A204.1 (cell line): Measurements from ENCODE around the gene SAG.

Experiments
- FAIRE-seq: peaks from 2 replicates; lab custom pipeline; 2012; peaks lifted over from hg19 to GRCh38; lab: Jason Lieb, UNC

SAG gene

DNA sequence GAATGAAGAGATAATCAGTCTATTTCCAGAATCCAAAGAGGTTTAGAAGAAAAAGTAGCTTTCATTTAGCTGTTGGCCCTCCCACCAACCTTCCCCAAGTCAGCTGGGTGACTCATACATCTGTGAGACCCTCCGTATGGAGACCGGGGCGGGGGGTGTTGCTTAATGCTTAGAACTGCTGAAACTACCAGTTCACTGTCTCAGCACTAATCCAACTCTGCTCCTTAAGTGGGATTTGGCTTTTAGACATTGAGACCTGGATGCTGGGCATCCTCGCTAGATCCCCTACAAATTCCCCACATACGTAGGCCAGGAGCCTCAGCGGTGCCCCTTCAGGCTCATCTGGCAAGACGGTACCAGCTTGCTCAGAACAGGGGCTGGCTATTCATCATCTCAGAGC, at the start of gene SAG:
TSS of gene SAG (plus strand) at position 252 of the 400 bp plus-strand sequence. CDS start 1,374 bp downstream, outside the sequence.
- FAIRE-seq, result no peak

DNA sequence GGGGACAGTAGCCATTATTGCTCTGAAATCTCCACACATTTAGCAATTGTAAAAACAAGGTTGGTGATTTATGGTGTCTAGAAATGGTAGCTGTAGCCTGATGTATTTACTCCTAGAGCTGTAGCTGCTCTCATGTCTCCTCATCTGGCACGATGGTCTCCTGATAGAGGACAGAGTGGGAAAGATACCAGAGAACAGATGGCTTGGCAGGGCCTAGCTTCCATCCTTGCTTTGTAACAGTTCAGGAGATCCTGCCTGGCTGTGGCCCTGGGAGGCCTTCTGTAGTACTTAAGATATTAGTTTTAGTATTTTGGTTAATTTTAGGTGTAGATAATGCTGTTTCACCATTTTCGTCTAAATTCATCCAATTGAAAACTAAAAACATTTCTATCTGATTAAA, 49.4 kb upstream of the SAG start:
- FAIRE-seq, result no peak

DNA sequence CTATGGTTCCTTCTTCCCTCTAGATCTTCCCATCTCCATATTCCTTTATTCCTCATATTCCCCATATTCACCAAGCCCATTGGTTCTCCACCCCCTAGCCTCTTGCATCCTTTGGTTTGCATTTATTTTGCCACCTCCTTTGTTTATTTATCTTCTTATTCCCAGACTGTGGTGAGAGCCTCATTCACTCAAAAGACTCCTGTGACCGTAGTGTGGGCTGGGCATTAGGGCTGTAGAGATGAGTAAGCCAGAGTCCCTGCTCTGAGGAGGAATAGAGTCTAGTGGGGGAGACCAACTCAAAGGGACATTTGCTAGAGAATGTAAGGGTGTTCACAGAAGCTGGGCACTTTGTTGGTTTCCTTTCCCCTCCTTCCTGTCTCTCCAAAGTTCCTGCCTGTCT, 47.9 kb upstream of the SAG start:
- FAIRE-seq, result no peak

DNA sequence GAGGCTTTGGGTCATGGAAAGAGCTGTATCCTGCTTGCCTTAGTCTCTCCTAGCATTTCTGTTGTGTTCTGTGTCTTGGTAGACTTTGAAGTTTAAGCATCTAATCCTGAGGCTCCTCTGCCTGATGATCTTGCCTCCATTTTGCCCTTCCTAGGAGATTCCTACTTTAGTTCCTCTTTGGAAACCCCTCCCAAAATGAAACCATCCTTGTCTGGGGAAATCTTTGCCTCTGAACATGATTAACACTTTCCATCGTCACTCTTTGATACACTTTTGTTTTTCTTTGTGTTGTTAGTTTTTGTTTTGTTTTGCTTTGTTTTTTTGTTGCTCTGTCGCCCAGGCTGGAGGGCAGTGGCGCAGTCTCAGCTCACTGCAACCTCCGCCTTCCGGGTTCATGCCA, 47.0 kb upstream of the SAG start:
- FAIRE-seq, result no peak

DNA sequence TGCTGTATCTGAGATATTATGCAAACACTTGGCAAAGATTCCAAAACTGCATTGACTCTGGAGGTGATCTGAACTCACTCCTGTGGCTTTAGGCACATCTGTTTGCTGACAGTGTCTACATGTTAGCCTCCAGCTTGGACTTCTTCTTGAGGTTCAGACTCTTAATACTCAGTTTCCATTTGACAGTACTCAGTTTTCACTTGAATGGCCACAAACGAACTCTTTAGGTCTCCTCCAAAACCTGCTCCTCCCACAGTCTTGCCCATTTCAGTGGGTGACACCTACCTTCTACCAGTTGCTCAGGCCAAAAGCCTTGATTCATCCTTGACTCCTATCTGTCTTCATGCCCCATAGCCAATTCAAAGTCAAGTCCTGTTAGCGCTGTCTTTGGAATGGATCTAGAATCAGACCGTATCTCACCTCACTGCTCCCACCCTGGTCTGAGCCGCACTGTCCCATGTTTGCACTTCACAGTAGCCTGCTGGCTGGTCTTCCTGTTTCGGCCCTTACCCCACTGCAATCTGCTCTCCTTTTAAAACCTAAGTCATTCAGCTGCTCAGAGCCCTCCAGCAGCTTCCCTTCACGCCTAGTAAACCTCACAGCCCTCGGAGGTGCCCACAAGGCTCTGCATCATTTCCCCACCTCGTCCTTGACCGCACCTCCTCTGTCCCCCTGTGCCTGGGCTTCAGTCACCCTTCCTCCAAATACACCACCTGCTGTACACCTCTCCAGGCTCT, 45.6 kb upstream of the SAG start:
- no peak for FAIRE-seq

DNA sequence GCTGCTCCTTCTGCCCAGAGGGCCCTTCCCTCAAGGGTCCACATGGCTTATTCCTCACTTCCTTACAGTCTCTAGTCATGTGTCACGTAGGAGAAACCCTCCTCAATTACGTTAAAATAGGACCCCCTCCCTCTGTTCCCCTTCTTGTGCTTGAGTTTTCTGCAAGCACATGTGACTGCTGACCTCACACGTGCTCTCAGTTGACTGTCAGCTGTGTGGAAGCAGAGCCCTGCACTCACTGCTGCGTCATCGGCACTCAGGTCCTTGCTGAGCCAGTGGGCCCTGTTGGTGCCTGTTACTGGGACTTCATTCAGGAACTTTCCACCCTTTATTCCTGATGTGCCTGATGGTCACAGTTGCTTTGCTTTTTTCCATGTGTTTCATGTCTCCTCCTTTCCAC, 45.1 kb upstream of the SAG start:
- no peak for FAIRE-seq

DNA sequence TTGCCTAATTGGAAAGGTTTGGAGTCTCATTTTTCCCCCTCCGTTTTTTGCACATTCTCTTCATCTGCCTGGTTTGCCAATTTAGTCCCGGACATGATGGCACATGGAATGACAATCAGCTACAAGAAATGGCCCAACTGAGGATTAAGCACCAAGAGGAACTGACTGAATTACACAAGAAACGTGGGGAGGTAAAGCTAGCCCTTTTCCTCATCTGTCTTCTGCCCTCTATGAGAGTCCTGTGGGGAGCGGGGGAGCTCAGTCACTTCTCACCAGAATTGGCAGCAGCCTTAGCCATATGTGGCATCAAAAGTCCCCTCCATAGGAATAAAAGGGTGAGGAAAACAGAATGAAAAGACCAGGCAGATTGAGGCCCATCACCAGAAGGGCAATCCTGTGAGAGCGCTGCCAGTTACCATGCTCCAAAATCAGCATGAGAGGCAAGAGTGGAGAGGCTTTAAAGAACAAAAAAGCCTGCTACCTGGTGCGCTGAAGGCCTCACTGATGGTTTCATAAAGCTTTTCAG, 44.5 kb upstream of the SAG start:
- FAIRE-seq, result no peak

DNA sequence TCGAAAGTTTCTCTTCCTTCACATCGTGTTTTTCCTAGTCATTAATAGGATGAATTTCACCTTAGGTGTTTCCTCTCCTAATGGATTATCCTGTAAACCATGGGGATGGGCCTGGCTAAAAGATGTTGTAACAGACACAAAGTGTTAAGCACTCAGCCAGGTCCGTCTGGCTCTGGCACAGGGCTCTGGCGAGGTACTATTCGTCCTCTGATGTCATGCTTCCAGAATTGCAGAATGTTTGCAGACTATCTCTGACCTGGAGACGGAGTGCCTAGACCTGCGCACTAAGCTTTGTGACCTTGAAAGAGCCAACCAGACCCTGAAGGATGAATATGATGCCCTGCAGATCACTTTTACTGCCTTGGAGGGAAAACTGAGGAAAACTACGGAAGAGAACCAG, 42.9 kb upstream of the SAG start:
- no peak for FAIRE-seq

DNA sequence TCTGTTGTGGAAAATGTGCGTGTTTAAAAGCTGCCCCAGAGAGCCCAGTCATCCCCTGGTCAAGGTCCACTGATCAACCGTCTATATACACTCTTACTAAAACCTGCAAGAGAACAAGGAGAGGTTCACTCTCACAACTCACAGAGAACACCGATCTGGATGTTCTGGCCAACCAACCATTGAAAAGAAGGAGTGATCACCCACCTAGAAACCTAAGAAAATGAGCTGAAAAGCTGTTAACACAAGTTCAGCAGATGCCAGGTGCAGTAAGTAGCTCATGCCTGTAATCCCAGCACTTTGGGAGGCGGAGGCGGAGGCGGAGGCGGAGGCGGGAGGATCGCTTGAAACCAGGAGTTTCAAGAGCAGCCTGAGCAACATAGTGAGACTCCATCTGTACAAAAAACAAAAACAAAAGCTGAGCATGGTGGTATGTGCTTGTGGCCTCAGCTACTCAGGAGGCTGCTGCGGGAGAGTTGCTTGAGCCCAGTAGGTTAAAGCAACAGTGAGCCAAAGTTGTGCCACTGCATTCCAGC, 41.7 kb upstream of the SAG start:
- no peak for FAIRE-seq

DNA sequence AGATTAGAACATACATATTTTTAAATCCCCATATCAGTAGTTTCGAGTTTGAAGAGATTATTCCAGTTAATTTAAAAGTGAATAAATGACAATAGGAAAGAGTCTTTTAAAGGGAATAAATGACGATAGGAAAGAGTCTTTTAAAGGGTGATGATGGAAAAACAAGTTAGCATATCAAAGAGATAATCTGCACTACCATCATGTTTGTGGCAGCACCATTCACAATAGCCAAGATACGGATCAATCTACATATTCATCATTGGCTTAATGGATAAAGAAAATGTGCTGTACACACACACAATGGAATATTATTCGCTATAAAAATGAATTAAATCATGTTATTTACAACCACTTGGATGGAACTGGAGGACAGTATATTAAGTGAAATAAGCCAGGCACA, 41.1 kb upstream of the SAG start:
- no peak for FAIRE-seq

DNA sequence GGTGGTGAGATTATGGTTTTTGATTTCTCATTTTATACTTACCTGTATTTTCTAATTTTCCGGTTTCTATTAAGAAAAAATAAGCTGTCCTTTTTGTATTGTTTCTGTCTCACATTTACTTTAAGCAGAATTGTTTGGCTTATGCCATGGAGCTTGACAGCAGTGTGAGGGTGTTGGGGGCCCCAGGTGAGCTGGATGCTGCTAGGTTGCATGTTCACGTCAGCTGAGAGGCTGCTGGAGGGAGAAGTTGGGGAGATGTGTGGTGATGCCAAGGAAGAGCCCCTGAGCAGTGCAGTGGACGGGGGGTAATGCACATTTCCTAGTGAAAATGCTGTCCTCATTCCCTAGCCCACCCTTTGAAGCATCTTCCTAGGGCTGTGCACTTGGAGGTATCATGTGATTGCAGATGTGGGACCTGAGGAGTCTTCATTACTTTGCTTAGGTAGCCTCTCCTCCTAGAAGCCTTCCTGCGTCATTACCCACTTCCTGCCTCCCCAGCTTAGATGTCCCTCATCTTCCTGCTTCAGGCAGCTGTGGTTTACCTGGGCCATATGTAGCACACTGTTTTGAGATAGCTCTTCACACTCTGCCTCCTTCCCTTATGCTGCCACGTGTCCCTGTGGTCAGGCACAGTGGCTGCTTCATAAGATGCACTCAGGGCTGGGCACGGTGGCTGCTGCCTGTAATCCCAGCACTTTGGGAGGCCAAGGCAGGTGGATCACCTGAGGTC, 39.9 kb upstream of the SAG start:
- FAIRE-seq, result no peak

DNA sequence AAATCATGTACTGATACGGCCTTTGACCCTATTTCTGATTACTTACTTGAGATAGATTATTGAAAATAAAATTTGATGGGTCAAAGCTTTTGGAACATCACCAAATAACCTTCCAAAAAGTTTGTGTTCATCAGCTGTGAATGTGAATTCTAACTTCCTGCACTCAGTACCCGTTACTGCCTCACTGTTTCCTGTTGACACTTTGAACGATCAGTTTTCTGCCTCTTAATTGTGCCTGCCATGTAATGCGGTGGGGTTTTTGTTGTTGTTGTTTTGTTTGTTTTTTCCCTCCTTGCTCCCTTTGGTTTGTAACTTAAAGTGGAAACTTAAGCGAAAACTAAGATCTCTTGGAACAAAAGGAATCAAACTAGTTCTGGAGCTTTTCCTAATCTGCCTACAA, 37.2 kb upstream of the SAG start:
- FAIRE-seq, result no peak

DNA sequence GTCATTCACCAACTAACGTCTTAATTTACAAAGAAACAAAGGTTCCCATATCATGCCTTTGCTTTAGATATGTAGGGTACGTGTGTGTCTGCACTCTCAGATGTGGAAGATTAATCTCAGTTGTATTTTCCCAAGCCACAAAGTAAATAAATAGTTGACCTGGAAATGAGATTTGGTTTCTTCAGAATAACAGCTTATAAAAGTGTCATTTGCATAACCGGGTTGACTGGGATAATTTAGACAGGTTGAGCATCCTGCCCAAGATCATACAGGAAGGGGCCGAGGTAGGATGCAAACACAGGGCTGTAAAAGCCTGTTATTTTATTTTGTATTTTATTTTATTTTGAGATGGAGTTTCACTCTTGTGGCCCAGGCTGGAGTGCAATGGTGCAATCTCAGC, 36.7 kb upstream of the SAG start:
- FAIRE-seq, result no peak

DNA sequence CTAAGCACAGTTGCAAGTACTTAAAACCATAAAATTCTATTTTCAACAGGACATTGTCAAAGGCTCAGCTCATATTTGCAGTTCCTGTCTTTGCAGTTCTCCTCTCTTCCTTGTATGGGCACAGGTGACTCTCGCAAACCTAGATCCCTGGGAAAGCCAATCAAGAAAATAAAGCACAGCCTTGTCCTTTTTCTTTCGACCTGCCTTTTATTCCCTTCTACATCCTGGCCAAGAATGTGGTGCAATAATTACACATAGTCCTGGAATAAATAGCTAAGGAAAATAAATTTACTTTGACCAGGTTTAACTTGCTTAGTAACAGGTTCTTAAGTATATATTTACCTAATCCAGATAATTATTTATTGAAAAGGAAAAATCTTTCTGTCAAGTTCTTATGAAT, 35.9 kb upstream of the SAG start:
- FAIRE-seq, result no peak

DNA sequence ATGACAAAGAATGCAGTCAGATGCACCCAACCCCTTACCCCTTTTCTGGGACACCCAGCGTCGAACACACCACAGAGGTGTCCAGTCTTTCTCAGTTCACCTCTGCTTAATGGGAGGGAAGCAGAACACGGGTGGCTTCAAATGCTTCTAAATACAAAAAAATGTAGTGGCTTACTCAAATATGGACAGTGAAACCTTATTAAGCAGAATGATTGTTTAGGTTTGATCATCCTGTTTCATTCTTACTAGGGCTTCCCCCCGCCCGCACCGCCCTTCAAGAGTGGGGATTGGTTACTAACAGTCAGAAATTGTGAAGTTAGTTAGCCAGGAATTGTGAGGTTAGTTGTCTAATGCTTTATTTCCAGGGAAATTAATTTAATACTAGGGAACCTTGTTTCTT, 34.5 kb upstream of the SAG start:
- FAIRE-seq, result no peak

DNA sequence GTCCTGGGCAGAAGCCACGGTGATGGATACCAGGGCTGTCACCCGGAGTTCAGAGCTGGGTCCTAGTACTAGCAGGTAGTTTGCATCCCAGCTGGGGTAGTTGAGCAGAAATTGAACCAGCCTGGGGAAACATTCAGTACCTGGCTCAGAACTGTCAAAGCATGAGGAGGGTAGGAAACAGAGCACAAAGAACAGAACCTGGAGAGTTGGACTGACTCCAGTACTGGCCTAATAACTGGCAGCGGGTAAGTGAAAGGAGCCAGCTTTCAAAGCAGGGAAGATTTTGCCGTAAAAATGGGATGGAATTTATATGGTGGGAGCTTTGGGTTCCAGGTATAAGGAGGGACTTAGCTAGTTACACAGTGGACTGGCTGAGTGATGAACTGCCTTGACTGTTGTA, 32.4 kb upstream of the SAG start:
- no peak for FAIRE-seq

DNA sequence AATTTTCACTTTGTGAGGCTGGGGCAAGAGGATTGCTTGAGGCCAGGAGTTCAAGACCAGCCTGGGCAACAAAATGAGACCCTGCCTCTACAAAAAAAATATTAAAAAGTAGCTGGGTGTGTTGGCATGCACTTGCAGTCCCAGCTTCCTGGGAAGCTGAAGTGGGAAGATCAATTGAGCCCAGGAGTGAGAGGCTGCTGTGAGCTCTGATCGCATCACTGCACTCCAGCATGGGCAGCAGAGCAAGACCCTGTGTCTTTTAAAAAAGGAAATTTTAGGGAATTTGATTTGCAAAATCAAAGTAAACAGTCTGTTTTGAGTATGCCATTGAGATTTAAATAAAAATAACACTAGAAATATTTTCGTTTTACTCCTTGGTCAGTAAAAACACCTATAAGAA, 28.7 kb upstream of the SAG start:
- FAIRE-seq, result no peak

DNA sequence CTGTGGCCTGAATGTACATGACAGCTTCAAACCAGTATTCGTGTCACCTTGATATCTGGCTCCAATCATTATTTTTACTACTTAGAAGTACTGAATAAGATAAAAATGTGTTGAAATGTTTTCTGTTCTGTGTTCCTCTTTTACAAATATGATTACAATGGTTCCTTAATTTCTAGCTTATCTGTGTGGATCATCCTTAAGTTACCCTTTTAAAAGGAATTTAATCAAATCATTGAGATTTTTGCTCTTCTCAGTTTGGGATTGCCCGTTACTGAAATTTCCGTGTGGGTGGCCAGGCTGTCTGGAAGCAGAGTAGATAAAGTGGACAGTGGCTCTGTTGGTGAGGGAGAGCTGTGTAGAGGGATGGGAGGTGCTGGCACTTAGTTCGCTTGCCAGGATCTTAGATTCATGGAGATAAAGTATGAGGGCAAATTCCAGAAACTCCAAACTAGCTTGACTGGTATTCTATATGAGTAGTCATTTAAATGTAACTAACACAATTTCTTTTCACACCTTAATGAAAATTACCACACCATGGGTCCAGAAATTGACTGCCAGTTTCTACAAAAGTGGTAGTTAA, 27.4 kb upstream of the SAG start:
- no peak for FAIRE-seq

DNA sequence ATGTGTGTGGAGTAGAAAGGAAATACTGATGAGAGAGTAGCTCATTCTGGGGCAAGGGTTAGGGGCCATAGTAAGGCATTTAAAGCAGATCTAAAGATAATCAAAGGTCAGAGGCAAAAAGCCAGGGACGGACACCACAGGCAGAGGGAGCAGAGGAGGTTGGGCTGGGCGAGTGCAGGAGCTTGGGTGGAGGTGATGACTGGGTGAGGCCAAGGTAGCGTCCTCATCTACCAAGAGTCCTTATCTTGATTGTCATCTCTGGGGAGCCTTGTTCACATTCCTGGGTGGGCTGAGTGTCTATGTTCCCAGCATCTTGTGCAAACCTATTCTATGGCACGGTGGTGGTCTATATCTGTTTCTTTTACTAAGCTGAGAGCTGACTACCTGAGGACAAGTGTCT, 26.1 kb upstream of the SAG start:
- no peak for FAIRE-seq

DNA sequence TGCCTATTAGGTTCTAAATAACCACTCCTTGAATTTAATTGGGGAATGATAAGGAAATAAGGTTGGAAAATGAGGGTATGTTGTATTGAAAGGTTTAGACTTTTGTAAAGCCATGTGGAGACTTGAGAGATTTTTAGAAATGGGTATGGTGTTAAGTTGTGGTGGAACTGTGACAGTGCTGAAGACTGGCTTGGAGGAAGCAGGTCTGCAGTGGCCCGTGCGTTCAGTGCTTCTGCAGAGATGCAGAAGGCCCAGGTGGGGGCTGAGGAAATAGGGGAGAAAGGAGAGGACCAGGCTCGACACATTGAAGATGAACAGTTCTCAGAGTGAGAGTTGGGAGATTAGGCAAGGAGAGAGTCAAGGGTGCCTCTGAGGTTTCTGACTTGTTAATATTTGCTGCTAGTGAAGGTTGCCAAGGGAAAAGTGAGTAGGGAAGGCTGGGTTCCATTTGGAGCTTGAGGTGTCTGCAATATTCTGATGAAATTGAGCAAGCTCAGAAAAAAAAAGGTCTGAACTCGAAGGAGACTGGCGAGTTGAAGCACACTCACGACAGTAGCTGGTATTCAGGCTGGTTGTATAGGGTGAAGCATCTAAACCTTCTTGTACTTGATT, 25.5 kb upstream of the SAG start:
- no peak for FAIRE-seq

DNA sequence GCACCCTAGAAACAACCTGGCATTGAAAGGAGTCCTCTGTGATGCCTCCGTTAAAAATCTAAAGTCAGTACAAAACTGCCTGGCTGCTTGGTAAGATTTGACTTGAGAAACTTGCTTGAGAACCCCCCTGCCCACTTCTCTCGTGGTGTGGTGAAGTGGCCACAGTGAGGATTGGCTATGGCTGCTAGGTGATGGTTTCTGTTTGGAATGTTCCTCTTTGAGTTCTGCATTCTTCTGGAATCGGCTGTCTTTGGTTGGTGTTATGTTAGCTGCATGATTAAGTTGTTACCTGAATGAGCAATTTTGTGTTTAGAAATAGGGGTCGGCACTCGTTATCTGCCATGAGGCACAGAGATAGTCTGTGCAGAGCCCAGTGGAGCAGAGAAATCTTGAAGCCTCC, 21.7 kb upstream of the SAG start:
- FAIRE-seq, result no peak

DNA sequence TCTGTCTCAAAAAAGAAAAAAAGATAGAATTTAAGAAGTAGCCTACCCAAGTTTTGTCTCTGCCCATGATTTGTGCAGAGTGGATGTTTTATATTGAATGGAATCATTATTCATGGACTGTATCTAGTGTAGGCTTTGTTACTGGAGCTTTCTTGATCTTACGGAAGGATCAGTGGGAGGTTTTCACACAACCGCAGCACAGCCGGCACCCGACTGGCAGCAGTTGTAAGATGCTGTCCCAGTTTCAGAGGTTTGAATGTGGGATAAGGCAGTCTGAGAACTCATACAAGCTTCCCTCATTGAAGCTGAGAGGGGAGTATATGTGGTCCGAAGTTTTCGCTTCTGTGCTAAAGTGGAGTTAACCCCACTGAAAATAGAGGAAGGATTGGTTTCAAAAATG, 19.7 kb upstream of the SAG start:
- FAIRE-seq, result no peak

DNA sequence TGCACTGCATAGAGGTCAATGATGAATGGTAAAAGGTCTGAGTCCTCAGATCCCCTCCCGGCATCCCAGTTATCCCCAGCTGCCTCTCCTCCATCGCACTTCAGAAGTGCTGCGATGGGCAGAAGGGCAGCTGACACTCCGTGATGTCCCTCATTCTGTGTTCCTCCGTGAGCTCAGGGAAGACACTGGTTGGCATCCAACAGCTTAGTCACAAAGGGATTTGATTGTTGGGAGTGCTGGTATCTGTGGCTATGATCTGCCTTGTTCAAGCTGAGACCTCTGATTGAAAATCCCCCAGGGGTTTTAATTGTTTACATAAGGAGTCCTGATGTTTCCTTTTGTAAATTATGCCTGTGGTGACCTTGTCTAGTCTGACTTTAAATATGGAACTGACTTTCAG, 19.0 kb upstream of the SAG start:
- FAIRE-seq, result no peak
